Fibroblast of skin of left biceps (primary cell): ENCODE results near the gene TNC.
A peak's percentile ranks its signal among the peaks of the same experiment; 100 is the strongest.

Experiments used
- DNase-seq, 2 experiments: peaks; one replicate each; pipeline ENCODE4 v3.0.0-alpha.2; 2013; ENCODE audit warnings: low read depth in 2 of 2

TNC gene

DNA sequence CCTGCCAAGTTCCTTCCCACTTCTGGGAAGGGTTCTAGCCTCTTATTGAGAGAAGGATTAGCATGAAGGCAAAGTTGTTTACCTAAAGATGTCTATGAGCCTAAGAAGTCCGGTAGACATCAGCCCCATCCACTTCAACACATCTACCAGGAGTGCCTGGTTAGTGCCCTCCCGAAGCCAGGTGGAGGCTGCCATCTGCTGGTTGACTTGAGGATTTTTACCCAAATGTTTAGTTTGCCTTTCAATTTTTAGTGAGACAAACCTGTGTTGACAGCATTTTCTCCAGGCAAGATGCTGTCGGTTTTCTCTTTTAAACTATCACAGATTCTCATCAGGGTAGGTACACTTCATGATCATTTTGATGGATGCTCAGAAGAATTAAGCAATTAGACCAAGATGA is 104.0 kb downstream of the TNC start:
- peak; percentile 39 to 41 for DNase-seq

DNA sequence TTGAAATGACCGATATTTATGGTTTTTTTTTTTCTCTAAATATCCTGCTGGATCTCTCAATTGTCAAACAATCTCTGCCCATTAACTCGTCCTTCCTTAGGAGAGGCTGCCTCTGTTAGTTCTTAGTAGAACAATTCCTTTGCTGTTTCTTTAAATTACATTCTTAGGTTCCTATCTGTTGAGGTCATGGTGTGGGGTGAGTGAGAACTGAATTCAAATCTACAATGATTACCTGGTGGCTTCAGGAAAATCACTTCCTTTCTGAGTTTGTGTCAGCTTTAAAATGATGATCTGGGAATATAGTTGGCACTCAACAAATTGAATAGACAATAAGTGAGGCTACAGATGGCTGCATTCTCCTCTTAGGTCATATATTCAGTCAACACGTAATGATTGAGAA is 105.5 kb downstream of the TNC start:
- no peak for DNase-seq

DNA sequence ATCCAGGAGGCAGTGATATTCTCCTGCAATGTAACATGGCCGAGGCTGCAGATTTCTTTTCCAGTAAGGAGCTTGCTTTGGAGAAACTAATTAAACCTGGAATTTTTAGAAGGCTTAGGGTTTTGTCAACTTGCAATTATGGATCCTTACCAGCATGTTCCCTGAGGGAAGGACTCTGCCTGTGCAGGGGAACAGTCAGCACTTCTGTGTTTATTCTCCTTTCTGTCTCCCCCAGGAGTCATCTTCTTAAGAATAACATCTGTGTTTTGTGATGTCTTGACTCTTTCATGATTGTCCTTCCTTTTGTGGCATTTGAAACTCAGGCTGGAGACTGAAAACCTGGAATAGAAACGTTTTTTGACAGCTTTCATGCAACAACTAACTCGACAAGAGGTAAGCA is 107.1 kb downstream of the TNC start:
- no peak for DNase-seq

DNA sequence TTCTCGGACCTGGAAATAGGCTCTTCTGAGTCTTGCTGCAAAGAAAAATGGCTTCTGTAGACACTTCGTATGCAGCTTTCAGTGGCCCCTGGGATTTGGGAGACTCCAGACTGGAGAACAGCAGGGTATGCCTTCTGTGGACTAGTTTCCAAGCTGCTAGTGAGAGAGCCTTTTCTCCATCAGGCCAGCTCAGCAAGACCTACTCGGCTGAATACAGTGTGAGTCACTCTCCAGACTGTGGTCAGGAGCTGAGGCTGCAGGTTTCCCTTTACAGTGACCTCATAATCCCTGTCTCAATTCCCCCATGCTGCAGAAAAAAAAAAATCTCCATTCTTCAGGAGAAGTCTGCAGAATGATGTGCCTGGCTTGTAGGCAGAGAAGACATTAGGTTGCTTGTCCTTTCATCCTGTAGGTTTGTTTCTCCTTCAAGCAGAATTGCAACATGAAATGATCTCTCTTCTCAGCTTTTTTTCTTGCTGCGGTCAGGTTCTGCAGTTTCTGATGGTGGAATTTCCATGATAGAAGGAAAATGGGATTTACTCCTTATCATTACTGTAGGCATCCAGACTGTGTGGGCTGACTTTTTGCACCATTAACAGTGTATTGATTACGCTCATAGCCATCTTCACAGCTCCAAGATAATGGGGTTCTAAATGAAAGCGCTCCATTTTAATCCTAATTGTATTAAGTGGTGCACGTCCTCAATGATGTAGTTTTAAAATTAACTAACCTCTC is 109.3 kb downstream of the TNC start:
- DNase-seq: peak; percentile 65 to 66

DNA sequence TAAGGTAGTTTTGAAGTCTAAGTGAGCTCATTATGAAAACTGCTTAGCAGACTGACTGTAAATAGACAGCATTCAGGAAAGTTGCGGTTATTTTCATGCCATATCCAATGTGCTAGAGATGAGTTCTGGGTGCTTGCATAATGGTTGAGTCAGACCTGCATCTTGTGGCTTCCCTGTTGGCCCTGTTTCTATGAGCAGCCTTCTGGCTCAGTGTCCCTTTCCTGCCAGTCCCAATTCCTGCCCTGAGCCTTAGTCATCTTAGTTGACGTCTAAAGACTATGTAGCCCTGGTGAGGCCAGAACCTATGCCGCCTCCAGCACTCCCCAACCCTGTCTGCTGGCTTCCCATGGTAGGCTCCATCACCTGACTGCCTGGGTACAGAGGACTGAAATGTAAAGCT is 111.3 kb downstream of the TNC start:
- DNase-seq: peak; percentile 44

DNA sequence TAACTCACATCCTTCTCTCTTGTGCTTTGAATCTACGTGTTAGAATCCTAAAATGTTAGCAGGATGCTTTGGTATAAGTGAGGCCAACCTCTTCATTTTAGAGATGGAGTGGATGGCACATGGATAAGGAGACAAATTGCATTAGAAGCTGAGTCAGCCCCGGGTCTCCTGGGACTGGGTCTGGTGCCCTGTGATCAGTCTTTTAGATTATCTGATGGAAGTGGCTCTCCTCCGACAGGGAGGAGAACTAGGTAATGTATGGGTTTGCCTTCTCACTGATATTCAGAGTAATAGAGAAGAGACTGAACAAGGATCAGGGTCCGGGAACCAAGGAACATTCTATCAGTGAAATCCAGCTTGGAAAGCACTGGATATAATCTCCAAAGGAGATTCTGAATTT is 112.6 kb downstream of the TNC start:
- no peak for DNase-seq

DNA sequence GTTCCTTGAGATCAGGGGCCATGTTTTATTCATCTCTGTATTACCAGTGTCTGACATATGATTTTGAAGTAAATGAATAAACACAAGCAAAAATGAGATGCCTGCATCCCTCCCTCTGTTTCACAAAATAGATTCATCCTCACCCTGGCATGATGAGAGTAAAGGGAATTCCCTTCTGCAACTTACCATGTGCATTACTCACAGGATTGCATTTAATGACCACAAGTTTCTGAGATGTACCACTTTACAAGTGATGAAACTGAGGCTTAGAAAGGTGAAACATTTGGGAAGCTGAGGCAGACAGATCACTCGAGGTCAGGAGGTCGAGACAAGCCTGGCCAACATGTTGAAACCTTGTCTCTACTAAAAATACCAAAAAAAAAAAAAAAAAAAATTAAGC is 113.4 kb downstream of the TNC start:
- DNase-seq: no peak

DNA sequence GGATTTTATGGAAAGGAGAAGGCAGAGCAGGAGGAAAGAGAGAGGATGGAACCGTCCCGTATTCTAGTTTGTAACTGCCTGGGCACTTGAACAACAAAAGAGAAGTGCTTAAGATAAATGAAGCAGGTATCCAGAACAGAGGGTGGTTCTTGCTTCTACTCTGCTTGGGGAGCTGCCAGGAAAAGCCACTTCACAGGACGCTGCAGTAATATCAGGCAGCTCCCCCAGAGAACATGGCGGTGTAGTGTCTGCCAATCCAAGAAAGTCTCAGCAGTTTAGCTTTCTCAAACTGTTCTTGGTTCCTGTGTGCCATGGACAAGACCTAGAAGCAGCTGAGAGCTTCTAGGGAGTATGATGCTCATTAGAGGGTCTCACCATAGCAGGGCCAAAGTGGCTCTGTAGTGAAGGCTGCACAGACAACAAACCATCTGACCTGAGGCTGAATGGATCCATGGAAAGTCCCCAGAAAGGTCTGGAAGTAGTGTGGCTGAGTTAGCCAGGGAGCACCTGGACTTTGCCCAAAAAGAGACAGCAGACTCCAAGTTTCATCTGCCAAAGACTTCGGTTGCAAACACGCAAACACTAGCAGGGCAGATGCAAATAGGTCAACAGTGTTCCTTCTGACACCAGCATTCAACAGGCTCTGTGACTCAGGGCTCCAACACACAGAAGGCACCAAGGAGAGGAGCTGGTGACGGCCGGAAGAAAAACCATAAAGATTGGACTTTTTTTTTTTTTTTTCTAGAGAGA is 115.4 kb downstream of the TNC start:
- DNase-seq: no peak

DNA sequence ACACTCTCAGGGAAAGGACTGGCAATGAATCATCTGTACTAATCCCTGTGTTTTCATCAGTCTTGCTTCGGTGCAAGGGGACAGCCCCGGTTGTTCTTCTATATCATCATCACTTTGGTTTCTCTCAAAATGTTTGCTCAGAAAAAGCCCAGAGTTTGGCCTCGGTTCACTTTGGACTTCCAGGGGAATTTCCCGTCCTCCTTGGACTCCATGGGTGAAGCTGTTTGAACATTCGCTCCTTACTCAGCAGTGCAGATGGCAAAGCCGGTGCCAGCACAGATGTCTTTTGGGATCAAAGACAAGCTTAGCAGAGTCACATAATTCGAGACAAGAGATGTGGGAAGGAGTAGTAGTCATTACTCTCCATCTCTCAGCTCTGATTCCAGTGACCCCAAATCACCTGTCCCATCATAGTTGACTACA is 117.7 kb downstream of the TNC start:
- DNase-seq: no peak

DNA sequence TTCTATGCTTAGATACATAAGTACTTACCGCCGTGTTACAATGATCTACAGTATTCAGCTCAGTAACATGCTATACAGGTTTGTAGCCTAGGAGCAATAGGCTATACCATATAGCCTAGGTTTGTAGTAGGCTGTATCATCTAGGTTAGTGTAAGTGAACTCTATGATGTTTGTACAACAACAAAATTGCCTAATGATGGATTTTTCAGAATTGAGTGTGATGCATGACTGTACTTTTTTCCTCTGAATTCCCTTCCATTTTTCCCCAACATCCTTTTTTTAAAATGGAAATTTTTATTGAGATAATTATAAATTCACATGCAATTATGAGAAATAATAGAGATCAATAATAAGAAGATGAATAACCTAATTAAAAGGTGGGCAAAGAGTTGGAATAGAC is 119.6 kb downstream of the TNC start:
- no peak for DNase-seq

DNA sequence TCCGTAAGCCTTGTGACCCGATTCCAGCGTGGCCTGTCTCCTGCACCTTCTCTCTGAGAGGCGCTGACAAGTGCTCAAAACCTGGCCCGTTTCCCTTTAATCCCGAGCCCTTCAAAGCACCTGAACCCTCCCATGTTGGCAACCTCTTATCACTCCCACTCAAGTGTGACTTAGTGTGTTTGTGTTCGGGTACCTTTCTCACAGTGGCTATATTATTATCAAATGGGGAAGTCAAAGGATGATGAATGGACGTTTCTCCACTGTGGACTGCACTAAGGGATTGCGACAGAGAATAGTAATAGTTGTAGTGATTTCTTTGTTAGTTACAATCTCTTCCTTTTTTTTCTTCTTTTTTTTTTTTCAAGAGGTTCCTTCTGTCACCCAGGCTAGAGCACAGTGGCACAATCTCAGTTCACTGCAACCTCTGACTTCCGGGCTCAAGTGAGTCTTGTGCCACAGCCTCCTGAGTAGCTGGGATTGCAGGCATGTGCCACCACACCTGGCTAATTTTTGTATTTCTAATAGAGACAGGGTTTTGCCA is 122.2 kb downstream of the TNC start:
- no peak for DNase-seq

DNA sequence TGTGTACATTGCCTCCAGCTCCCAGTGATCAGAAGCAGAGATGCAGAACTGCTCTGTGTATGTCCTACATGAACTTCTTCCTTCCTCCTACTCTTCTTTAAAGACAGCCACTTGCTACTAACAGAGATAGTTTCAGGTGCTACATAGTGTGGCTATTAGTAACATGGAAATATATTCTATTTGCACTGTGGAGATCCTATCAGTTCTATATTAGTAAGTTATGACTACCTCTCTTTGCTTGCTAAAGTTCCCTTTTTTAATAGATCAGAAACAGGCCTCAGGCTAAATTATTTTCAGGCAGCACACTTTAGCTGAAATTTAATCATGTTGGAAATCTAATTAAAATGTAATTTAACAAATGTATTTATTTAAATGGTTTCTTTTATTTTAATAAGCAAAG is 123.2 kb downstream of the TNC start:
- DNase-seq: no peak

DNA sequence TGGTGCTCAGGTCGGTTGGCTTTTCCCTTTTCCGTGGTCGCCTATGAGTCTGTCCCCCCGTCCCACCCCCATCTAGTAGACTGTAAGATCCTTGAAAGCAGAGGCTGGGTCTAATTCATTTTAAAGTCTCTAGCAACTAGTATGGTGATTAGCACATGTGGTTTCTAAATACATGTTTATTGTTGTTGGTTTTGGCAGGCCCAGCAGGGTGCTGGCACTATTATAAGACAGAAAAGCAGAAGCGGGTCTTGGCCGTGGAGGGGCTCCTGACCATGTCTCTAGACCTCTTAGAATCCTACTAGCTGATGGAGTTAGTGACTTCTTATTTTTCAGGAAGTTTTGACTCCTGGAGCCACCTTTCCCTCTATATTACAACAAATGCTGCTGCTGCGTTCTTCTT is 126.1 kb downstream of the TNC start:
- no peak for DNase-seq

DNA sequence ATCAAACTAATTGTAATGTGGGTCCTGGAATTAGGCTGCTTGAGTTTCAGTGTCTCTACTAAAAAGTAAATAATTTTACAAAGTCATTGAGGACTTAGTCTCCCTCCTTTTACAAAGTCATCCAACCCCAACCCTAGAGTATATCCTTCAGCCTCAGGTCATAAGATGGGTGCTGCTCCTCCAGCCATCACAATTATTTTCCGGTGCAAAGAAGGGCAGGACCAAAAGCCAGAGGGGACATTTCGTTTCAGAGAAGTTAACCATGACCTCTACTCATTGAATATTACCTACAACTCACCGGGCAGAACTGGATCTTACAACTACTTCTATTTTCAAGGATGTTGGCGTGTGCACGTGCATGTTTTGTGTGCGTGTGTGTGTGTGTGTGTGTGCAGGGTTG is 127.1 kb downstream of the TNC start:
- DNase-seq: no peak

DNA sequence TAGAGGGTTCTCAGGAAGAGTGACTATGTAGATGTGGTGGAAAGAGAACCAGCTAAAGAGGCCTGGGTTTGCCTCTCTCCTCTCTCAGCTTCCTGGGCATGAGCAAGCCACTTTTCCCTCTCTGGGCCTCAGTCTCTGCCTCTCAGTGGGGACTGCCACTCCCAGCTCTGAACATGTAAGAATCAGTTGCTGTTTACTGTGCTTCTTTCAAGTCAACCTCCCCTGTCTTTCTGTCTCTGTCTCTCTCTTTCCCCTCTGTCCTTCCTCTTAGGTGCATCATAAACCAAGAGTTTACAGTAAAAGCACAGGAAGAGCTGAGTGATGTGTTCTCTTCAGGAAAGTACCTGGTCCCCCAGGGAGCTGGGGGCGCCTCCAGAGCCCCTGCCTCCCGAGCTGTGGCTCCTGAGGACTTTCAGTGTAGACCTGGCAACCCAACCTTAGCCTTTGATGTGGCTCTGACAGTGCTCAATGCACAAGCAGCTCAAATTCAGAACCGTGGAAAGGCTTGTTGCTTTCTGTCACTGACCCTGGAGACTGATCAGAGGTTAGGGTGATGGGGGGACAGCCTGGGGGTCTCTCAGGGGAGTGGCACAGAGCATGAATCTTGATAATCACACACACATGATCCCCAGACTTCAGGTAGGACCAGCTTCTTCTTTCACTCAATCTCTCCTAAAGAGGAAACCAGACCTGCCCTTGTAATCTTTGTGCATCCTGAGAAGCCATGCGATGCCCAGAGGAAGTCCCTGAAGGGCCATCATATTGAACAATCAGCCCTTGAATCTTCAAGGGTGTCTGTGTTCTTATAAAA is 128.2 kb downstream of the TNC start:
- no peak for DNase-seq

DNA sequence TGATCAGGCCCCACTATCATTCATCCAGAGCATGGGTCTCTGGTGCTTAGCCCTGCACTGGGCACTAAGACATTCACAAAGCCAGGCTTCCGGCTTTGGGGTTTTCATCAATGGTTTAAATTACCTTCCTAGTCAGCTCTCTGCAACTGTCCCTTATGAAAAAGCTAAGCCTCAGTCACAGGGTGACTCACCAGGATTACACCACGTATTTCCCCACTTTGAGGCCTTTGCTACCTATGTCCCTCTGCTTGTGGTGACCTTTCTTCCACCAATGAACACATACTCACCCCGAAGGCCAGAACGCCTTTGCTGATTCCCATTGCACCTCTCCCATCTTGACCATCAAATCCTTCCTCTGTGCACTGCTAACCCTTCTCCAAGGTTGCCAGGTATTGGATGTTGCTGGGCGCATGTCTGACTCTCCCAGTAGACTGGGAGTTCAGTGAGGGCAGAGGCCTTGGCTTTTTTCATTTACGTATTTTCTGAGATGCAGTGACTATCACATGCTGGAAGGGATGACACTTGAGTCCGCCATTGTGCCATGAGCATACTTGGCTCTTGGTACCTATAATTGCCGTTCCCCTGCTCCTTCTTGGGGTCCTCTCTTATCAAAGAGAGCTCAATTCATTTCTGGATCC is 128.9 kb downstream of the TNC start:
- no peak for DNase-seq

DNA sequence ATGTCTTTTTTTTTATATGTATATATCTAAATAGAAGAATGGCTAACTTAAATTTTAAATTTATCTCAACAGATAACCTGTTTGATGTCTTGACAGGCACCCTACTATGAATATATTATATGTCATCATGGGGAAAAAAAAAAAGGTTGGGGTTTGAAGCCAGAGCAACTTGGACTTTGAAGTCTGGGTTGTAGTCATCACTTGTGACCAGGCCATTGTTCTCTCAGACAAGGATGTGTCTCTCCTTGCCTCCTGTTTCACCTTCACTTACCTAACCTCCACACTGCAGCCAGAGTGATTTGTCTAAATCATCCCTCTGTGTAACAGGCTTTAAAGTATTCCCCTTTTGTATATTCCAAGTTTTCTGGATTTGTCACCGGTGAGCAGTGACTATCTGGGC is 130.8 kb downstream of the TNC start:
- DNase-seq: no peak

DNA sequence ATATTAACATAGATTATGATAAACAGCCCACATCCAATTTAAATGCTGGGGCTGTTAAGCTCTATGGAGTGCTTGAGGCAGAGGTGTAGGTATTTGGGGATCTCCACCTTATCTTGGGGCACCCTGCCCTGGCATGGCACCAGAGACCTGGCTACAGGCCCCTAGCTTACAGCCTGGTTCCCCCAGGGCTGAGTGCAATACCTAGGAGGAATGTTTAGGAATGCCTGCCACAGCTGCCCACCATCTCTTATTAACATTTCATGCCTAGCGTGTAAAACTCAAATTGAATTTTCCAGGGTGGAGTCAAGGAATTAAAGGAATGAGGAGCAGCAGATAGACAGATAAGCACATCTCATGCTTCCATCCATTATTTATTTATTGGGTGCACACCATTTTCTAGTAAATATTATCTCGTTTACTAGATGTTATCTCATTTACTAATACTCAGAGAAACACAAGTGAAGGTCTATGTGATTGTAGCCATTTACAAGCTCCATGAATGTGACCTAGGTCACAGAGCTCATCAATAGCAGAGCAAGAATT is 131.9 kb downstream of the TNC start:
- no peak for DNase-seq

DNA sequence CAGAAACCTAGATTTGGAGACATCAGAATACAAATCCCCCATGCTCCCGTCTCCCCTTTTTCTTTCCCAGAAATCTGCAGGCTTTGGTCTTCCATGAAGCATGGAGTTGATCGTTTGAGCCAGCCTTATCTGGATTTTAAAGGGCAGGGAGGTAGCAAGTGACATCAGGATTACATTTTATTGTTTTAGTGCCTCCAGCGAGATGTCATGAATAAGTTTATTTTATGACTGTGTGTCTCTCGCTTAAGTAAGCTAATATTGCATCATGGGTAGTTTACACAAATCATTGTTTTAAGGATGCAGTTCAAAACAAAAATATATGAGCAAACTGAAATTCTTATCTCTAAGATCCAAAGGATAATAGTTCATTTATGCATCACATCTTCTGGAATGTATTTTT is 136.9 kb downstream of the TNC start:
- DNase-seq: no peak

DNA sequence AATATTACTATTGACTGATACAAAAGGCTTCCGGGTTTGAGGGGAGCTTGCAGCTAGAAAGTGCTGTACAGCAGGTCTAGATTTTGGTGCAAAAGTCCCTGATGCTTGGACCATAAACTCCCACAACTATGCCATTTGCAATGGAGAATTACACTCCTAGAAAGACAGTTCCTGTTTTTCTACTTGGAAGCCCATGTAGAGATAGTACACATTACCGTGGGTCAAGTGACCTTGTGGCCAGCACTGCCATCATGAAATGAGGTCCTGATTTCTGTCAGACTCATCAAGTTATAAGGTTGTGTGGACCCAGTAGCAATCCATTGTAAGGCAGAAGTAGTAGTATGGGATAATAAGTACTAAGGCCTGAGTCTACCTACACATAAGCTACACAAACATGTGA is 144.7 kb downstream of the TNC start:
- DNase-seq: no peak

DNA sequence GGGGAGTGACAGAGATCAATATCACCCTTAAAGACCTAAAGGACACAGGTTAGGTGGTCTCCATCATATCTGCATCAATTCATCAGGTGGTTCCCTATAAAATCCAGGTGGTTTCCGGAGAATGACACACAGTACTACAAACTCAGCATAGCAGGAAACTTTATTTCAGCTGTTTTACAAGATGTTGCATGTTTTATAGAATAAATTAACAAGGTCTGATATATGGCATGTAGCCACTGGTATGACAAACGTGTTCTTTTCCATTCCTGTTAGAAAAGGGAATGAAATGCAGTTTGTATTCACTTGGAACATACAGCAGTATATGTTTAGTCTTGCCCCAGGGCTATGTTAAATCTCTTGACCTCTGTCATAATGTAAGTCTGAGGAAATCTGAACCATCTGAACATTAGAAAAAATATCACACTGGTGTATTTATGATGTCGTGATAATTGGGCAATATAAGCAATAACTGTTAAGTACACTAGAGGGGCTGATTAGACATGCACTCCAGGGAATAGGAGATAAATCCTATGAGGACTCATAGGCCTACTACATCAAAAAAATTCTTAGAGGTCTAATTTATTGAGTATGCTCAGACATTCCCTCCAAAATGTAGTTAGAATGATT is 145.3 kb downstream of the TNC start:
- DNase-seq: no peak
